KMS-11 (cell line): Measurements from ENCODE around the gene PAQR6.

Source experiments
- H2AFZ ChIP-seq: fragments of 200-600 bp; sonication (generic); 2 replicates; pipeline ENCODE4 v1.6.1; 2016; ENCODE audit warnings: antibody characterized with exemption, mixed run types, low read depth
- H3K27ac ChIP-seq: fragments of 200-600 bp; sonication (generic); 2 replicates; pipeline ENCODE4 v1.6.1; 2016; ENCODE audit warnings: mild to moderate bottlenecking, mixed run types
- H3K27me3 ChIP-seq: fragments of 200-600 bp; sonication (generic); 2 replicates; pipeline ENCODE4 v1.6.1; 2017; ENCODE audit warnings: mild to moderate bottlenecking, low read depth, mixed run types, moderate library complexity; ENCODE audit not compliant: insufficient read depth
- H3K36me3 ChIP-seq: fragments of 200-600 bp; sonication (generic); 2 replicates; pipeline ENCODE4 v1.6.1; 2017; ENCODE audit warnings: mild to moderate bottlenecking, mixed run types; ENCODE audit not compliant: insufficient read depth
- H3K4me1 ChIP-seq: fragments of 200-600 bp; sonication (generic); 2 replicates; pipeline ENCODE4 v1.6.1; 2016; ENCODE audit warnings: mild to moderate bottlenecking, low read depth, mixed run types; ENCODE audit not compliant: poor library complexity, severe bottlenecking
- H3K4me2 ChIP-seq: fragments of 200-600 bp; sonication (generic); 2 replicates; pipeline ENCODE4 v1.7.0; 2016; ENCODE audit warnings: mild to moderate bottlenecking, mixed run types
- H3K4me3 ChIP-seq: fragments of 200-600 bp; sonication (generic); IDR thresholded peaks from 2 replicates; pipeline ENCODE4 v1.6.1; 2017; ENCODE audit warnings: low read depth, low read length, mixed read lengths; ENCODE audit not compliant: insufficient read depth
- H3K79me2 ChIP-seq: fragments of 200-600 bp; sonication (generic); 2 replicates; pipeline ENCODE4 v1.6.1; 2016; ENCODE audit warnings: low read depth, mixed run types; ENCODE audit not compliant: insufficient read depth
- H3K9ac ChIP-seq: fragments of 200-600 bp; sonication (generic); 2 replicates; pipeline ENCODE4 v1.6.1; 2016; ENCODE audit warnings: mild to moderate bottlenecking, mixed run types
- H4K20me1 ChIP-seq: fragments of 200-600 bp; sonication (generic); 2 replicates; pipeline ENCODE4 v1.6.1; 2016; ENCODE audit warnings: mild to moderate bottlenecking, mixed run types; ENCODE audit not compliant: insufficient read depth
- CTCF ChIP-seq: fragments of 200-600 bp; sonication (generic); conservative IDR thresholded peaks from 2 replicates; pipeline ENCODE4 v1.6.1; 2017; ENCODE audit warnings: low read depth, mild to moderate bottlenecking, antibody characterized with exemption, low read length, moderate library complexity, mixed read lengths

Gene PAQR6

DNA sequence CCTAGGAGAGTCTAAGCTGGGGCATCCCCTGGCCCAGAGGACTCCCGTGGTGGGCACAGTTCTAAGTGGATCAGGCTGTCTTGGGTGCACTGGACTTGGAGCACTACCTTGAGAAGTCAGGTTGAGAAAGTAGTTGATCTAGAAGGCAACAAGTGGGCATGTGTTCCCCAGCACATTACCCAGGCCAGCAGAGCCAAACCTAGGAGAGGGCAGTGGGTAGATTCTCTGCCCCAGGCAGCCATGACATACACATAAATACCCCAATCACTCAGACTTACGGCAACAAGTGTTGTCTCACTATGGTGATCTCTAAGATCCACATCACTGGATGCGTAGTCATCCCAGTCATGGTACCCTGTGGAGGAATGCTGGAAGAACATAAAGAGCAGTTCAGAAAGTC lies 36.6 kb downstream of the PAQR6 start:
- Histone ChIP-seq H2AFZ (no peak overlapping the region), H3K36me3 (peaks cover 6% of the 10 kb centered on the region; the same call in 1 of the 2 replicates), H4K20me1 (no peaks in the 10 kb centered on the region), H3K27me3 (no peaks in the 10 kb centered on the region), H3K79me2 (peaks cover 20% of the 10 kb centered on the region; the same call in 1 of the 2 replicates), H3K4me3 (no peak overlapping the region), H3K4me2 (no peak overlapping the region), H3K9ac (no peak overlapping the region), H3K4me1 (peaks cover 18% of the 10 kb centered on the region), H3K27ac (no peak overlapping the region)
- no peak for TF ChIP-seq CTCF

- Histone ChIP-seq H3K4me3 (no peak overlapping the region), H3K4me1 (no peaks in the 10 kb centered on the region), H4K20me1 (0 out of 2 replicates have a peak, but pooled peaks cover 3% of the 10 kb centered on the region), H3K27ac (no peak overlapping the region), H3K36me3 (peaks cover 6% of the 10 kb centered on the region; the same call in 1 of the 2 replicates), H2AFZ (no peak overlapping the region), H3K79me2 (peaks cover 13% of the 10 kb centered on the region; the same call in 1 of the 2 replicates), H3K27me3 (no peaks in the 10 kb centered on the region), H3K4me2 (no peak overlapping the region), H3K9ac (no peak overlapping the region)
- no peak for TF ChIP-seq CTCF
Measured at GRCh38 chr1:156204686-156205085, 43.2 kb downstream of the PAQR6 start.

DNA sequence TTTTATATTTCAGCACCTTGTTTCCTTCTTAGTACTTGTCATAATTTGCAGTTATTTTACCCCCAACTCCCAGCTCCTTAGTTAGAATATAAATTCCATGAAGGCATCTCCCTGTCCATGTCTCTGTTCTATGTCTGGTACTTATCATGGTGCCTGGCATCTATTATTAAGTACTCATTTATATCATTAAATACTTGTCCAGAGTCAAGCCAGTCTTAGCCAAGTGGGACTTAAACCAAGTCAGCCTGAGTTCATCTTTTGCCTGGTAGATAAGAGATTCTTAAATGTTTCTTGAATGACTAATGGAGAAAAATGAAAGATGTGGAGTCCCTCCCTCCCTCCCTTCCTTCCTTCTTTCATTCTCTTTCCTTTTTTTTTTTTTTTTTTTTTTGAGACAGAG lies 44.5 kb downstream of the PAQR6 start:
- H4K20me1 ChIP-seq, result 0 out of 2 replicates have a peak, but pooled peaks cover 3% of the 10 kb centered on the region
- H3K4me2 ChIP-seq, result no peak overlapping the region
- H3K9ac ChIP-seq, result no peak overlapping the region
- H3K4me1 ChIP-seq, result no peaks in the 10 kb centered on the region
- peaks cover 6% of the 10 kb centered on the region; the same call in 1 of the 2 replicates for H3K36me3 ChIP-seq
- H2AFZ ChIP-seq, result no peak overlapping the region
- H3K27me3 ChIP-seq, result no peaks in the 10 kb centered on the region
- H3K4me3 ChIP-seq, result no peak overlapping the region
- no peak for TF ChIP-seq CTCF
- no peak overlapping the region for H3K27ac ChIP-seq
- H3K79me2 ChIP-seq, result peaks cover 25% of the 10 kb centered on the region; the same call in 1 of the 2 replicates

- Histone ChIP-seq H3K9ac (no peak overlapping the region), H3K27me3 (no peaks in the 10 kb centered on the region), H4K20me1 (0 out of 2 replicates have a peak, but pooled peaks cover 3% of the 10 kb centered on the region), H3K4me3 (no peak overlapping the region), H3K79me2 (peaks cover 56% of the 10 kb centered on the region), H3K4me1 (peaks cover 15% of the 10 kb centered on the region), H3K36me3 (no peaks in the 10 kb centered on the region; the same call in 1 of the 2 replicates), H3K4me2 (no peak overlapping the region), H3K27ac (no peak overlapping the region), H2AFZ (no peak overlapping the region)
- no peak for TF ChIP-seq CTCF
Measured at GRCh38 chr1:156200044-156200443, 47.8 kb downstream of the PAQR6 start.
